IMR-90 (cell line): Measurements from ENCODE around the gene CREB5. TPM values are rescaled to one million over a fixed set of nuclear protein-coding genes. Genes with fewer than 3 reads are reported as not detected.
A peak's percentile ranks its signal among the peaks of the same experiment; 100 is the strongest.

Source experiments
- ATAC-seq: fragments of 200-7000 bp; cut with Tn5 transposase; 2 replicates; pipeline ENCODE4 v1.9.1; 2020; ENCODE audit warnings: low read depth, mild to moderate bottlenecking, moderate library complexity
- BruUV-seq: library from RNA; stranded (reverse); fragments of 400-500 nt; replicated peaks from 2 replicates; lab custom pipeline; 2021; lab: Mats Ljungman, UMichigan
- CTCF ChIA-PET: fragments of 300-600 bp; formaldehyde crosslinking; extraction: SDS; loops from one replicate; lab custom pipeline; 2021; ENCODE audit warnings: antibody characterized with exemption; lab: Yijun Ruan, JAX
- POLR2A ChIA-PET: fragments of 300-600 bp; sonication (Branson Sonifier 250); formaldehyde crosslinking; loops from one replicate; lab custom pipeline; 2022; ENCODE audit warnings: antibody characterized with exemption; ENCODE audit not compliant: unreplicated experiment; lab: Charles Lee
- DNase-seq: peaks from one replicate; pipeline ENCODE4 v3.0.0; 2013
- H2AFZ ChIP-seq: replicated peaks from 2 replicates; pipeline ENCODE3; 2013; ENCODE audit warnings: low read length, mild to moderate bottlenecking; ENCODE audit not compliant: poor library complexity
- H2AK5ac ChIP-seq: 2 replicates; pipeline ENCODE4 v1.6.1; 2013; ENCODE audit warnings: low read depth, low read length, inconsistent platforms
- H2AK9ac ChIP-seq: replicated peaks from 2 replicates; pipeline ENCODE3; 2013; ENCODE audit warnings: mild to moderate bottlenecking, low read depth, low read length, moderate library complexity; ENCODE audit not compliant: poor library complexity
- H2BK120ac ChIP-seq: 2 replicates; pipeline ENCODE4 v1.6.1; 2013; ENCODE audit warnings: low read depth, low read length, inconsistent platforms
- H2BK15ac ChIP-seq: 3 replicates; pipeline ENCODE4 v1.6.1; 2013; ENCODE audit warnings: low read depth, low read length, inconsistent platforms
- H2BK20ac ChIP-seq: 2 replicates; pipeline ENCODE4 v1.6.1; 2013; ENCODE audit warnings: low read depth, mild to moderate bottlenecking, inconsistent platforms, low read length, moderate library complexity
- H2BK5ac ChIP-seq: 2 replicates; pipeline ENCODE4 v1.6.1; 2013; ENCODE audit warnings: mild to moderate bottlenecking, low read depth, low read length, inconsistent platforms; ENCODE audit not compliant: poor library complexity, severe bottlenecking
- H3K14ac ChIP-seq: replicated peaks from 2 replicates; pipeline ENCODE4 v1.6.1; 2013; ENCODE audit warnings: low read depth, low read length, inconsistent platforms
- H3K18ac ChIP-seq: 2 replicates; pipeline ENCODE4 v1.6.1; 2013; ENCODE audit warnings: low read depth, low read length, control low read depth
- H3K23ac ChIP-seq: 2 replicates; pipeline ENCODE4 v1.6.1; 2013; ENCODE audit warnings: low read depth, low read length, inconsistent platforms
- H3K27ac ChIP-seq: 2 replicates; pipeline ENCODE4 v1.5.1; 2013; ENCODE audit warnings: mild to moderate bottlenecking, control low read depth, low read length; ENCODE audit not compliant: insufficient read depth
- H3K27me3 ChIP-seq: 2 replicates; pipeline ENCODE4 v1.6.1; 2013; ENCODE audit warnings: low read length; ENCODE audit not compliant: control insufficient read depth, insufficient read depth
- H3K36me3 ChIP-seq: 2 replicates; pipeline ENCODE4 v1.6.1; 2013; ENCODE audit warnings: low read length, mixed read lengths; ENCODE audit not compliant: control insufficient read depth, insufficient read depth
- H3K4ac ChIP-seq: 2 replicates; pipeline ENCODE4 v1.6.1; 2013; ENCODE audit warnings: low read depth, low read length, inconsistent platforms
- H3K4me1 ChIP-seq: 2 replicates; pipeline ENCODE4 v1.6.1; 2013; ENCODE audit warnings: low read length, mixed read lengths; ENCODE audit not compliant: control insufficient read depth, insufficient read depth
- H3K4me2 ChIP-seq: 2 replicates; pipeline ENCODE4 v1.6.1; 2013; ENCODE audit warnings: low read depth, mild to moderate bottlenecking, control low read depth, low read length, moderate library complexity
- H3K4me3 ChIP-seq: 2 replicates; pipeline ENCODE4 v1.5.1; 2013; ENCODE audit warnings: low read depth, mild to moderate bottlenecking, control low read depth, low read length, moderate library complexity; ENCODE audit not compliant: insufficient read depth
- H3K56ac ChIP-seq: 2 replicates; pipeline ENCODE4 v1.6.1; 2013; ENCODE audit warnings: low read length, inconsistent platforms; ENCODE audit not compliant: insufficient read depth; ENCODE audit errors: extremely low read depth
- H3K79me1 ChIP-seq, 2 experiments: 2 replicates each; pipeline ENCODE4 v1.6.1; 2013; ENCODE audit warnings: low read length in 2 of 2, inconsistent platforms in 1 of 2, low read depth in 1 of 2
- H3K9ac ChIP-seq: 2 replicates; pipeline ENCODE4 v1.6.1; 2013; ENCODE audit warnings: low read depth, low read length, control low read depth
- H3K9me1 ChIP-seq: 2 replicates; pipeline ENCODE4 v1.6.1; 2013; ENCODE audit warnings: low read length, inconsistent platforms; ENCODE audit not compliant: insufficient read depth
- H3K9me3 ChIP-seq: 2 replicates; pipeline ENCODE4 v1.6.1; 2013; ENCODE audit warnings: low read length; ENCODE audit not compliant: control insufficient read depth, insufficient read depth
- H4K20me1 ChIP-seq: 2 replicates; pipeline ENCODE4 v1.6.1; 2013; ENCODE audit warnings: low read length, inconsistent platforms; ENCODE audit not compliant: insufficient read depth
- H4K5ac ChIP-seq: 2 replicates; pipeline ENCODE4 v1.6.1; 2013; ENCODE audit warnings: mild to moderate bottlenecking, low read depth, low read length, control low read depth
- H4K8ac ChIP-seq, 2 experiments: 2 replicates each; pipeline ENCODE4 v1.6.1; 2013; ENCODE audit warnings: low read depth in 2 of 2, low read length in 2 of 2, control low read depth in 1 of 2, inconsistent platforms in 1 of 2
- H4K91ac ChIP-seq: 2 replicates; pipeline ENCODE4 v1.6.1; 2013; ENCODE audit warnings: low read depth, low read length, inconsistent platforms; ENCODE audit not compliant: insufficient read depth
- BHLHE40 ChIP-seq: fragments of 150-350 bp; IDR thresholded peaks from 2 replicates; pipeline ENCODE4 v1.6.1; 2016; ENCODE audit warnings: mild to moderate bottlenecking, low read depth, low read length
- CEBPB ChIP-seq: IDR thresholded peaks from 2 replicates; pipeline ENCODE4 v1.6.1; 2012; ENCODE audit warnings: low read depth, low read length, improper control_type of control experiment
- CHD1 ChIP-seq: IDR thresholded peaks from 2 replicates; pipeline ENCODE4 v1.6.1; 2012; ENCODE audit warnings: low read depth, low read length, improper control_type of control experiment
- CTCF ChIP-seq: conservative IDR thresholded peaks from 2 replicates; pipeline ENCODE4 v1.5.1; 2012; ENCODE audit warnings: mild to moderate bottlenecking, low read depth, low read length, improper control_type of control experiment
- ELK1 ChIP-seq: fragments of 150-350 bp; IDR thresholded peaks from 2 replicates; pipeline ENCODE4 v1.6.1; 2016; ENCODE audit warnings: low read depth, mild to moderate bottlenecking, low read length, moderate library complexity, borderline replicate concordance
- FOS ChIP-seq: fragments of 150-350 bp; IDR thresholded peaks from 2 replicates; pipeline ENCODE4 v1.6.1; 2016; ENCODE audit warnings: low read depth, low read length
- MAFK ChIP-seq: IDR thresholded peaks from 2 replicates; pipeline ENCODE4 v1.6.1; 2012; ENCODE audit warnings: low read depth, low read length, improper control_type of control experiment
- MAZ ChIP-seq: IDR thresholded peaks from 2 replicates; pipeline ENCODE4 v1.6.1; 2012; ENCODE audit warnings: low read depth, mild to moderate bottlenecking, low read length, improper control_type of control experiment, moderate library complexity, borderline replicate concordance
- MXI1 ChIP-seq: IDR thresholded peaks from 2 replicates; pipeline ENCODE4 v1.6.1; 2012; ENCODE audit warnings: low read depth, mild to moderate bottlenecking, low read length, moderate library complexity, borderline replicate concordance
- NFE2L2 ChIP-seq: fragments of 150-350 bp; IDR thresholded peaks from 2 replicates; pipeline ENCODE4 v1.6.1; 2016; ENCODE audit warnings: low read depth, mild to moderate bottlenecking, low read length
- POLR2A ChIP-seq: IDR thresholded peaks from 2 replicates; pipeline ENCODE4 v1.6.1; 2012; ENCODE audit warnings: mild to moderate bottlenecking, low read depth, low read length
- RAD21 ChIP-seq: IDR thresholded peaks from 2 replicates; pipeline ENCODE4 v1.6.1; 2012; ENCODE audit warnings: low read length, improper control_type of control experiment
- RCOR1 ChIP-seq: IDR thresholded peaks from 2 replicates; pipeline ENCODE4 v1.6.1; 2012; ENCODE audit warnings: mild to moderate bottlenecking, low read length, improper control_type of control experiment; ENCODE audit not compliant: insufficient replicate concordance
- RFX5 ChIP-seq: IDR thresholded peaks from 2 replicates; pipeline ENCODE4 v1.8.0; 2012; ENCODE audit warnings: low read depth, mild to moderate bottlenecking, low read length, moderate library complexity
- SMC3 ChIP-seq: fragments of 150-350 bp; IDR thresholded peaks from 2 replicates; pipeline ENCODE4 v1.6.1; 2016; ENCODE audit warnings: low read depth, mild to moderate bottlenecking, antibody characterized with exemption, low read length, moderate library complexity
- USF2 ChIP-seq: fragments of 150-350 bp; IDR thresholded peaks from 2 replicates; pipeline ENCODE4 v1.6.1; 2017; ENCODE audit warnings: mild to moderate bottlenecking, antibody characterized with exemption, low read length, low read depth
- WGBS, 2 experiments: methylation state at CpG; one replicate each; pipeline versions ENCODE4 v1.1.5 to v1.1.7; 2013; ENCODE audit warnings: missing lambda C conversion rate in 2 of 2; ENCODE audit not compliant: insufficient read length in 1 of 2; ENCODE audit errors: extremely low coverage in 2 of 2; 5-methylcytosine and 5-hydroxymethylcytosine counted together
- dilution Hi-C: fragments of 300-500 bp; cut with HindIII; formaldehyde crosslinking; loops from one replicate; pipeline ENCODE4 v1.14.3; 2018; ENCODE audit warnings: low sequenced_read_pairs; ENCODE audit not compliant: unreplicated experiment
- in situ Hi-C: fragments of 300-500 bp; cut with MboI; formaldehyde crosslinking; loops from 3 replicates; pipeline ENCODE4 v1.14.3; 2019; ENCODE audit warnings: low sequenced_read_pairs, inconsistent platforms, mixed read lengths
- intact Hi-C: fragments of 100-400 bp; cut with micrococcal nuclease; formaldehyde crosslinking; loops from 2 replicates; pipeline ENCODE4 v1.10.0; 2022
- polyA plus RNA-seq, 3 experiments: library from polyadenylated mRNA; depleted of rRNA; stranded (reverse); fragments of >200 nt; gene quantifications; 2 replicates each; pipeline ENCODE4 v1.2.3, GENCODE V29; 2012; ENCODE audit warnings: low replicate concordance in 1 of 3
- total RNA-seq: library from RNA; depleted of rRNA; stranded (reverse); fragments of >200 nt; gene quantifications from 2 replicates; pipeline ENCODE4 v1.2.3, GENCODE V29; 2012

The CREB5 gene
- total and polyA plus RNA-seq, 2 of the 4 experiments (the other 2 are of a cell fraction), result 7.3 to 13.1 TPM

GRCh38 chr7:28573059-28573553, 160.8 kb downstream of the CREB5 start:
- DNase-seq (peak; percentile 47), ATAC-seq (no peak)
- no peak overlapping the region for H3K18ac ChIP-seq
- no peak overlapping the region for H2AFZ ChIP-seq
- ChIA-PET CTCF (interaction anchor here (0.6 kb wide), 2 partner anchors 206 to 788 kb away, joined by 3 to 4 read pairs; no protein-coding TSS in a partner anchor), POLR2A (no interaction called here)
- in situ Hi-C loops, result no loop called here
- H2AK5ac ChIP-seq, result no peak overlapping the region
- intact Hi-C loops, result no loop called here
- dilution Hi-C loops, result no loop called here
- no peak overlapping the region for H3K4me3 ChIP-seq
- H4K20me1 ChIP-seq, result no peaks in the 10 kb centered on the region
- TF ChIP-seq CEBPB (no peak), MXI1 (no peak), BHLHE40 (no peak), MAZ (no peak), CTCF (no peak), CHD1 (no peak), RAD21 (no peak), POLR2A (no peak), NFE2L2 (no peak), RCOR1 (no peak), FOS (no peak), SMC3 (no peak), MAFK (no peak), RFX5 (no peak), USF2 (no peak), ELK1 (no peak)
- no peak overlapping the region for H2BK5ac ChIP-seq
- no peak overlapping the region for H2BK15ac ChIP-seq
- no CpG with 5 or more reads among the region's 6 CpGs for WGBS, 2 experiments
- no peak overlapping the region for H2BK20ac ChIP-seq
- H3K9me3 ChIP-seq, result no peaks in the 10 kb centered on the region
- no peaks in the 10 kb centered on the region for H3K79me1 ChIP-seq
- no peak overlapping the region for H4K5ac ChIP-seq
- H3K27ac ChIP-seq, result no peak overlapping the region
- H4K8ac ChIP-seq, result no peak overlapping the region
- H2BK120ac ChIP-seq, result no peak overlapping the region
- no peak overlapping the region for H3K4ac ChIP-seq
- H4K91ac ChIP-seq, result no peak overlapping the region
- H3K9ac ChIP-seq, result no peak overlapping the region
- no peak overlapping the region for H3K23ac ChIP-seq
- BruUV-seq, result no TSS peak
- H3K4me2 ChIP-seq, result no peak overlapping the region
- H3K9me1 ChIP-seq, result no peaks in the 10 kb centered on the region
- no peak overlapping the region for H3K14ac ChIP-seq
- peaks cover 3% of the 10 kb centered on the region; the same call in 1 of the 2 replicates for H3K4me1 ChIP-seq
- H3K27me3 ChIP-seq, result no peaks in the 10 kb centered on the region
- H2AK9ac ChIP-seq, result no peak overlapping the region
- no peaks in the 10 kb centered on the region for H3K36me3 ChIP-seq
- no peak overlapping the region for H3K56ac ChIP-seq
